IMR-90 (cell line): ENCODE measurements around the gene RALGPS2. TPM values are rescaled to one million over a fixed set of nuclear protein-coding genes. Genes with fewer than 3 reads are reported as not detected.

Source experiments
- ATAC-seq: fragments of 200-7000 bp; cut with Tn5 transposase; 2 replicates; pipeline ENCODE4 v1.9.1; 2020; ENCODE audit warnings: low read depth, mild to moderate bottlenecking, moderate library complexity
- BruUV-seq: library from RNA; stranded (reverse); fragments of 400-500 nt; replicated peaks from 2 replicates; lab custom pipeline; 2021; lab: Mats Ljungman, UMichigan
- CTCF ChIA-PET: fragments of 300-600 bp; formaldehyde crosslinking; extraction: SDS; loops from one replicate; lab custom pipeline; 2021; ENCODE audit warnings: antibody characterized with exemption; lab: Yijun Ruan, JAX
- POLR2A ChIA-PET: fragments of 300-600 bp; sonication (Branson Sonifier 250); formaldehyde crosslinking; loops from one replicate; lab custom pipeline; 2022; ENCODE audit warnings: antibody characterized with exemption; ENCODE audit not compliant: unreplicated experiment; lab: Charles Lee
- DNase-seq: peaks from one replicate; pipeline ENCODE4 v3.0.0; 2013
- H2AFZ ChIP-seq: replicated peaks from 2 replicates; pipeline ENCODE3; 2013; ENCODE audit warnings: low read length, mild to moderate bottlenecking; ENCODE audit not compliant: poor library complexity
- H2AK5ac ChIP-seq: 2 replicates; pipeline ENCODE4 v1.6.1; 2013; ENCODE audit warnings: low read depth, low read length, inconsistent platforms
- H2AK9ac ChIP-seq: replicated peaks from 2 replicates; pipeline ENCODE3; 2013; ENCODE audit warnings: mild to moderate bottlenecking, low read depth, low read length, moderate library complexity; ENCODE audit not compliant: poor library complexity
- H2BK120ac ChIP-seq: 2 replicates; pipeline ENCODE4 v1.6.1; 2013; ENCODE audit warnings: low read depth, low read length, inconsistent platforms
- H2BK15ac ChIP-seq: 3 replicates; pipeline ENCODE4 v1.6.1; 2013; ENCODE audit warnings: low read depth, low read length, inconsistent platforms
- H2BK20ac ChIP-seq: 2 replicates; pipeline ENCODE4 v1.6.1; 2013; ENCODE audit warnings: low read depth, mild to moderate bottlenecking, inconsistent platforms, low read length, moderate library complexity
- H2BK5ac ChIP-seq: 2 replicates; pipeline ENCODE4 v1.6.1; 2013; ENCODE audit warnings: mild to moderate bottlenecking, low read depth, low read length, inconsistent platforms; ENCODE audit not compliant: poor library complexity, severe bottlenecking
- H3K14ac ChIP-seq: replicated peaks from 2 replicates; pipeline ENCODE4 v1.6.1; 2013; ENCODE audit warnings: low read depth, low read length, inconsistent platforms
- H3K18ac ChIP-seq: 2 replicates; pipeline ENCODE4 v1.6.1; 2013; ENCODE audit warnings: low read depth, low read length, control low read depth
- H3K23ac ChIP-seq: 2 replicates; pipeline ENCODE4 v1.6.1; 2013; ENCODE audit warnings: low read depth, low read length, inconsistent platforms
- H3K27ac ChIP-seq: 2 replicates; pipeline ENCODE4 v1.5.1; 2013; ENCODE audit warnings: mild to moderate bottlenecking, control low read depth, low read length; ENCODE audit not compliant: insufficient read depth
- H3K27me3 ChIP-seq: 2 replicates; pipeline ENCODE4 v1.6.1; 2013; ENCODE audit warnings: low read length; ENCODE audit not compliant: control insufficient read depth, insufficient read depth
- H3K36me3 ChIP-seq: 2 replicates; pipeline ENCODE4 v1.6.1; 2013; ENCODE audit warnings: low read length, mixed read lengths; ENCODE audit not compliant: control insufficient read depth, insufficient read depth
- H3K4ac ChIP-seq: 2 replicates; pipeline ENCODE4 v1.6.1; 2013; ENCODE audit warnings: low read depth, low read length, inconsistent platforms
- H3K4me1 ChIP-seq: 2 replicates; pipeline ENCODE4 v1.6.1; 2013; ENCODE audit warnings: low read length, mixed read lengths; ENCODE audit not compliant: control insufficient read depth, insufficient read depth
- H3K4me2 ChIP-seq: 2 replicates; pipeline ENCODE4 v1.6.1; 2013; ENCODE audit warnings: low read depth, mild to moderate bottlenecking, control low read depth, low read length, moderate library complexity
- H3K4me3 ChIP-seq: 2 replicates; pipeline ENCODE4 v1.5.1; 2013; ENCODE audit warnings: low read depth, mild to moderate bottlenecking, control low read depth, low read length, moderate library complexity; ENCODE audit not compliant: insufficient read depth
- H3K56ac ChIP-seq: 2 replicates; pipeline ENCODE4 v1.6.1; 2013; ENCODE audit warnings: low read length, inconsistent platforms; ENCODE audit not compliant: insufficient read depth; ENCODE audit errors: extremely low read depth
- H3K79me1 ChIP-seq, 2 experiments: 2 replicates each; pipeline ENCODE4 v1.6.1; 2013; ENCODE audit warnings: low read length in 2 of 2, inconsistent platforms in 1 of 2, low read depth in 1 of 2
- H3K9ac ChIP-seq: 2 replicates; pipeline ENCODE4 v1.6.1; 2013; ENCODE audit warnings: low read depth, low read length, control low read depth
- H3K9me1 ChIP-seq: 2 replicates; pipeline ENCODE4 v1.6.1; 2013; ENCODE audit warnings: low read length, inconsistent platforms; ENCODE audit not compliant: insufficient read depth
- H3K9me3 ChIP-seq: 2 replicates; pipeline ENCODE4 v1.6.1; 2013; ENCODE audit warnings: low read length; ENCODE audit not compliant: control insufficient read depth, insufficient read depth
- H4K20me1 ChIP-seq: 2 replicates; pipeline ENCODE4 v1.6.1; 2013; ENCODE audit warnings: low read length, inconsistent platforms; ENCODE audit not compliant: insufficient read depth
- H4K5ac ChIP-seq: 2 replicates; pipeline ENCODE4 v1.6.1; 2013; ENCODE audit warnings: mild to moderate bottlenecking, low read depth, low read length, control low read depth
- H4K8ac ChIP-seq, 2 experiments: 2 replicates each; pipeline ENCODE4 v1.6.1; 2013; ENCODE audit warnings: low read depth in 2 of 2, low read length in 2 of 2, control low read depth in 1 of 2, inconsistent platforms in 1 of 2
- H4K91ac ChIP-seq: 2 replicates; pipeline ENCODE4 v1.6.1; 2013; ENCODE audit warnings: low read depth, low read length, inconsistent platforms; ENCODE audit not compliant: insufficient read depth
- CEBPB ChIP-seq: IDR thresholded peaks from 2 replicates; pipeline ENCODE4 v1.6.1; 2012; ENCODE audit warnings: low read depth, low read length, improper control_type of control experiment
- CTCF ChIP-seq: conservative IDR thresholded peaks from 2 replicates; pipeline ENCODE4 v1.5.1; 2012; ENCODE audit warnings: mild to moderate bottlenecking, low read depth, low read length, improper control_type of control experiment
- ELK1 ChIP-seq: fragments of 150-350 bp; IDR thresholded peaks from 2 replicates; pipeline ENCODE4 v1.6.1; 2016; ENCODE audit warnings: low read depth, mild to moderate bottlenecking, low read length, moderate library complexity, borderline replicate concordance
- MAFK ChIP-seq: IDR thresholded peaks from 2 replicates; pipeline ENCODE4 v1.6.1; 2012; ENCODE audit warnings: low read depth, low read length, improper control_type of control experiment
- NFE2L2 ChIP-seq: fragments of 150-350 bp; IDR thresholded peaks from 2 replicates; pipeline ENCODE4 v1.6.1; 2016; ENCODE audit warnings: low read depth, mild to moderate bottlenecking, low read length
- POLR2A ChIP-seq: IDR thresholded peaks from 2 replicates; pipeline ENCODE4 v1.6.1; 2012; ENCODE audit warnings: mild to moderate bottlenecking, low read depth, low read length
- RCOR1 ChIP-seq: IDR thresholded peaks from 2 replicates; pipeline ENCODE4 v1.6.1; 2012; ENCODE audit warnings: mild to moderate bottlenecking, low read length, improper control_type of control experiment; ENCODE audit not compliant: insufficient replicate concordance
- WGBS, 2 experiments: methylation state at CpG; one replicate each; pipeline versions ENCODE4 v1.1.5 to v1.1.7; 2013; ENCODE audit warnings: missing lambda C conversion rate in 2 of 2; ENCODE audit not compliant: insufficient read length in 1 of 2; ENCODE audit errors: extremely low coverage in 2 of 2; 5-methylcytosine and 5-hydroxymethylcytosine counted together
- dilution Hi-C: fragments of 300-500 bp; cut with HindIII; formaldehyde crosslinking; loops from one replicate; pipeline ENCODE4 v1.14.3; 2018; ENCODE audit warnings: low sequenced_read_pairs; ENCODE audit not compliant: unreplicated experiment
- in situ Hi-C: fragments of 300-500 bp; cut with MboI; formaldehyde crosslinking; loops from 3 replicates; pipeline ENCODE4 v1.14.3; 2019; ENCODE audit warnings: low sequenced_read_pairs, inconsistent platforms, mixed read lengths
- intact Hi-C: fragments of 100-400 bp; cut with micrococcal nuclease; formaldehyde crosslinking; loops from 2 replicates; pipeline ENCODE4 v1.10.0; 2022
- polyA plus RNA-seq, 3 experiments: library from polyadenylated mRNA; depleted of rRNA; stranded (reverse); fragments of >200 nt; gene quantifications; 2 replicates each; pipeline ENCODE4 v1.2.3, GENCODE V29; 2012; ENCODE audit warnings: low replicate concordance in 1 of 3
- total RNA-seq: library from RNA; depleted of rRNA; stranded (reverse); fragments of >200 nt; gene quantifications from 2 replicates; pipeline ENCODE4 v1.2.3, GENCODE V29; 2012

The RALGPS2 gene
- total and polyA plus RNA-seq, 2 of the 4 experiments (the other 2 are of a cell fraction) = 13.8 to 148 TPM

GRCh38 chr1:178682886-178683285 lies 42.2 kb upstream of the RALGPS2 start:
- H2AK5ac ChIP-seq = no peak overlapping the region
- peak overlapping the region; percentile 72; the same call in 2 of the 3 replicates for H2BK15ac ChIP-seq
- ChIA-PET POLR2A (no interaction called here), CTCF (interaction anchor here (0.6 kb wide), 1 partner anchor 142 kb away, joined by 4 read pairs; no protein-coding TSS in a partner anchor)
- no TSS peak for BruUV-seq
- H4K5ac ChIP-seq = no peak overlapping the region
- H3K23ac ChIP-seq = no peak overlapping the region
- no peak overlapping the region for H2AK9ac ChIP-seq
- peaks cover 5% of the 10 kb centered on the region for H3K9me1 ChIP-seq
- H3K79me1 ChIP-seq = 0 out of 4 replicates have a peak, but pooled peaks cover 0 to 5% of the 10 kb centered on the region in 2 experiments
- H3K4ac ChIP-seq = no peak overlapping the region
- no peaks in the 10 kb centered on the region for H3K36me3 ChIP-seq
- no peak overlapping the region for H3K14ac ChIP-seq
- H3K9ac ChIP-seq = no peak overlapping the region
- no peak overlapping the region for H3K4me2 ChIP-seq
- in situ Hi-C loops (no loop called here), dilution Hi-C loops (no loop called here), intact Hi-C loops (no loop called here)
- peak overlapping the region; percentile 96 for H3K18ac ChIP-seq
- ATAC-seq (no peak), DNase-seq (no peak)
- H3K56ac ChIP-seq = no peak overlapping the region
- H2AFZ ChIP-seq = no peak overlapping the region
- no peak overlapping the region for H3K27ac ChIP-seq
- no peak overlapping the region for H2BK120ac ChIP-seq
- no peaks in the 10 kb centered on the region for H3K27me3 ChIP-seq
- H3K4me3 ChIP-seq = no peak overlapping the region
- no peak overlapping the region for H2BK20ac ChIP-seq
- H2BK5ac ChIP-seq = peak overlapping the region; percentile 59
- no peak for TF ChIP-seq POLR2A
- no peak for TF ChIP-seq MAFK
- no peak for TF ChIP-seq ELK1
- TF ChIP-seq NFE2L2 = no peak
- TF ChIP-seq CTCF = no peak
- TF ChIP-seq RCOR1 = no peak
- no peak for TF ChIP-seq CEBPB
- peak overlapping the region in 1 of 2 experiments; percentile 38; a peak in 3 of 4 replicates for H4K8ac ChIP-seq
- H3K4me1 ChIP-seq = peaks cover 13% of the 10 kb centered on the region
- H4K91ac ChIP-seq = no peak overlapping the region
- H3K9me3 ChIP-seq = no peaks in the 10 kb centered on the region
- no peaks in the 10 kb centered on the region for H4K20me1 ChIP-seq
- 100% methylated on average over 2 of the region's 2 CpGs; no CpG with 5 or more reads in 1 of the 2 experiments for WGBS, 2 experiments
